A549 (cell line): ENCODE data around the gene SMIM31.

ENCODE experiments used
- CTCF ChIP-seq: fragments of >200 bp; sonication (Bioruptor Twin); formaldehyde crosslinking; IDR thresholded peaks from 3 replicates; pipeline ENCODE4 v1.5.1; 2016
- EHMT2 ChIP-seq: fragments of 200-600 bp; sonication (generic); IDR thresholded peaks from 2 replicates; pipeline ENCODE4 v1.6.1; 2016; ENCODE audit warnings: antibody characterized with exemption, low read depth, mild to moderate bottlenecking, moderate library complexity
- EP300 ChIP-seq, 2 experiments: fragments of >200 bp; sonication (Bioruptor Twin); formaldehyde crosslinking; IDR thresholded peaks; 2 replicates in 1 of 2; 3 replicates in 1 of 2; pipeline ENCODE4 v1.6.1; 2016 to 2017
- HDAC2 ChIP-seq: fragments of 200-600 bp; sonication (generic); IDR thresholded peaks from 2 replicates; pipeline ENCODE4 v1.6.1; 2016
- HOXA7 ChIP-seq: fragments of 250-450 bp; sonication (Bioruptor Pico); IDR thresholded peaks from 2 replicates; pipeline ENCODE4 v1.5.0; 2020; ENCODE audit warnings: mild to moderate bottlenecking, moderate library complexity
- POLR2A ChIP-seq: IDR thresholded peaks from 2 replicates; pipeline ENCODE4 v1.6.1; 2012; ENCODE audit warnings: mild to moderate bottlenecking, low read length

DNA sequence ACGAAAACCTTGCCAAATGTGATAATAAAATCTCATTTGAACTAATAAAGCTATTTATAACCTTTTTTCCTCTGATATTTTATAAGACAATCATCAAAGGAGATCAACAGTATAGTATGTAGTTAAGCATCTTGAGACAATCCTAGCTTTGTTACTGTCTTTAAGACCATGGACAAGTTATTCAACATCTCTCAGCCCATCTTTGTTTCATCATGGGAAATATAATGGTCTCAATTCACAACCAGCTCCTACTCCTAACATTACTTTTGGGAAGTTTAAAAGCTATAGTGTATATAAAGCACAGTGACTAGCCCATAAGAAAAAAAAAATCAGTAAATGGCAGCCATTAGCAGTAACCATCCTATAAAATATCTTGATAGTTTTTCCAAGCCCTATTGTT is 65.4 kb downstream of the SMIM31 start:
- no peak for TF ChIP-seq HDAC2
- no peak for TF ChIP-seq CTCF
- no peak for TF ChIP-seq POLR2A
- TF ChIP-seq EHMT2, result no peak
- TF ChIP-seq HOXA7 (CRISPR knock-in tag), result no peak
- no peak for TF ChIP-seq EP300 (IDR thresholded peaks at IDR 0.05)
